Measurements from ENCODE around the gene SPAG4. TPM values are rescaled to one million over a fixed set of nuclear protein-coding genes. Genes with fewer than 3 reads are reported as not detected.

Gene SPAG4
- total RNA-seq, 1 donor from 2014 or later = 15.2 TPM

GRCh38 chr20:35669681-35670080 lies 54.1 kb downstream of the SPAG4 start:
- H3K4me1 Mint-ChIP-seq (ENCODE audit: unreplicated experiment) = peaks cover 3% of the 10 kb centered on the region
- no peak overlapping the region for H3K4me3 Mint-ChIP-seq (ENCODE audit: unreplicated experiment)
- H3K27ac Mint-ChIP-seq (ENCODE audit: unreplicated experiment) = no peak overlapping the region
- TF ChIP-seq CTCF (IDR thresholded peaks at IDR 0.05; ENCODE audit: unreplicated experiment) = no peak
- H3K9me3 Mint-ChIP-seq (ENCODE audit: unreplicated experiment) = no peaks in the 10 kb centered on the region
- no peak for DNase-seq (ENCODE audit: low spot score)
- H3K36me3 Mint-ChIP-seq (ENCODE audit: low read depth, unreplicated experiment) = peaks cover 20% of the 10 kb centered on the region
- H3K27me3 Mint-ChIP-seq (ENCODE audit: unreplicated experiment) = no peaks in the 10 kb centered on the region

Other genes with a start within 250 kb of the SPAG4 start
- gene UQCC1, start 203.9 kb upstream of the SPAG4 start, total RNA-seq (ENCODE audit: unreplicated experiment) = 41.7 TPM
- gene GDF5, start 177.6 kb upstream of the SPAG4 start, total RNA-seq (ENCODE audit: unreplicated experiment) = not detected
- gene CEP250, start 160.2 kb upstream of the SPAG4 start, total RNA-seq (ENCODE audit: unreplicated experiment) = 30.7 TPM
- gene C20orf173, start 86.2 kb upstream of the SPAG4 start, total RNA-seq (ENCODE audit: unreplicated experiment) = not detected
- 282 TPM for gene ERGIC3, start 73.8 kb upstream of the SPAG4 start, total RNA-seq (ENCODE audit: unreplicated experiment)
- 233 TPM for gene CPNE1, start 49.1 kb downstream of the SPAG4 start, total RNA-seq (ENCODE audit: unreplicated experiment)
- gene RBM12, start 49.1 kb downstream of the SPAG4 start, total RNA-seq (ENCODE audit: unreplicated experiment) = 121 TPM
- gene NFS1, start 83.5 kb downstream of the SPAG4 start, total RNA-seq (ENCODE audit: unreplicated experiment) = 18.3 TPM
- 159 TPM for gene ROMO1, start 83.6 kb downstream of the SPAG4 start, total RNA-seq (ENCODE audit: unreplicated experiment)
- 308 TPM for gene RBM39, start 126.4 kb downstream of the SPAG4 start, total RNA-seq (ENCODE audit: unreplicated experiment)
- 101 TPM for gene PHF20, start 156.2 kb downstream of the SPAG4 start, total RNA-seq (ENCODE audit: unreplicated experiment)